Medulla oblongata (tissue), 1 donor: ENCODE data around the gene INO80E.
"Not testable (repeated sequence)": the region's sequence is repeated elsewhere in the genome, so short reads cannot be mapped to it uniquely, and the experiment has no call there.

Experiments
- DNase-seq: peaks from one replicate; pipeline ENCODE4 v3.0.0-alpha.2; 2015; ENCODE audit errors: extremely low spot score

Gene INO80E

GRCh38 chr16:29995911-29996765, at the start of gene INO80E:
Gene INO80E, plus strand, starts transcription at chr16:29996241. Its CDS starts 70 bp downstream, at chr16:29996311.
- peak; percentile 98 for DNase-seq

- DNase-seq = no peak
These were observed 48.1 kb upstream of the INO80E start for GRCh38 chr16:29947897-29948296.

- no peak for DNase-seq
These were observed 45.1 kb upstream of the INO80E start for GRCh38 chr16:29950806-29951461.

- DNase-seq = no peak
These were observed 44.2 kb upstream of the INO80E start for GRCh38 chr16:29951625-29952365.

- no peak for DNase-seq
These were observed 37.3 kb upstream of the INO80E start for GRCh38 chr16:29958756-29959155.

- DNase-seq = no peak
These were observed 36.7 kb upstream of the INO80E start for GRCh38 chr16:29959293-29959692.

GRCh38 chr16:29959821-29960220, 36.2 kb upstream of the INO80E start:
- DNase-seq = not testable (repeated sequence)

- DNase-seq = no peak
These were observed 34.9 kb upstream of the INO80E start for GRCh38 chr16:29961127-29961478.

- DNase-seq = peak; percentile 95
These were observed 34.3 kb upstream of the INO80E start, which contains the start of gene TMEM219 for GRCh38 chr16:29961479-29962343. Gene TMEM219, plus strand, starts transcription at chr16:29962079. Its CDS starts 1,065 bp downstream, at chr16:29963144.

- peak; percentile 57 for DNase-seq
These were observed 33.6 kb upstream of the INO80E start for GRCh38 chr16:29962344-29962994.

- DNase-seq = no peak
These were observed 32.9 kb upstream of the INO80E start for GRCh38 chr16:29963021-29963743.

- DNase-seq = no peak
These were observed 27.8 kb upstream of the INO80E start for GRCh38 chr16:29968205-29968604.

GRCh38 chr16:29971304-29971703, 24.7 kb upstream of the INO80E start:
- no peak for DNase-seq

- DNase-seq = no peak
These were observed 23.5 kb upstream of the INO80E start for GRCh38 chr16:29972500-29972899.

GRCh38 chr16:29972992-29973383, 23.1 kb upstream of the INO80E start:
- no peak for DNase-seq

GRCh38 chr16:29973384-29974246, 22.4 kb upstream of the INO80E start, which contains the start of gene TAOK2:
Gene TAOK2, plus strand, starts transcription at chr16:29973868. Its CDS starts 3,905 bp downstream, at chr16:29977773.
- DNase-seq = peak; percentile 99

- DNase-seq = peak; percentile 20
These were observed 21.5 kb upstream of the INO80E start for GRCh38 chr16:29974291-29975133.

GRCh38 chr16:29975134-29975538, 20.9 kb upstream of the INO80E start:
- no peak for DNase-seq
